Lower leg skin (tissue), 4 donors: ENCODE data around the gene PAK6. TPM values are rescaled to one million over a fixed set of nuclear protein-coding genes. Genes with fewer than 3 reads are reported as not detected.

Source experiments
- DNase-seq, 2 donors: peaks; one replicate each; pipeline ENCODE4 v3.0.0-alpha.2; 2019; ENCODE audit warnings: low spot score in 2 of 2
- H3K4me3 ChIP-seq: fragments of 200-600 bp; sonication (generic); 2 replicates; pipeline ENCODE4 v1.5.1; 2017; ENCODE audit warnings: mild to moderate bottlenecking, low read depth; ENCODE audit not compliant: poor library complexity, severe bottlenecking
- POLR2A ChIP-seq, 2 donors: fragments of 450-650 bp; IDR thresholded peaks; one replicate each; pipeline ENCODE4 v1.6.1; 2016 to 2017; ENCODE audit warnings: antibody characterized with exemption in 2 of 2, mild to moderate bottlenecking in 1 of 2, moderate library complexity in 1 of 2
- WGBS, 2 donors: methylation state at CpG; one replicate each; pipeline ENCODE4 v1.1.5; 2018; 5-methylcytosine and 5-hydroxymethylcytosine counted together
- intact Hi-C: fragments of 100-400 bp; cut with DNase I; formaldehyde crosslinking; loops from one replicate; pipeline ENCODE4 v1.15.0; 2023; ENCODE audit warnings: low total_unique reads
- total RNA-seq, 4 donors: library from RNA; depleted of rRNA; stranded (reverse); fragments of >200 nt; gene quantifications; one replicate each; pipeline ENCODE4 v1.1.0, GENCODE V29; 2016
- TF ChIP-seq, protein P1 (sequence below), 3 donors: fragments of 450-650 bp; IDR thresholded peaks; one replicate each; pipeline ENCODE4 v1.5.1; 2016; ENCODE audit warnings: antibody characterized with exemption in 3 of 3, mild to moderate bottlenecking in 3 of 3, moderate library complexity in 2 of 3

PAK6 gene
- total RNA-seq, 4 donors from 2014 or later: 48.3 to 83.9 (median 70.4) TPM

DNA sequence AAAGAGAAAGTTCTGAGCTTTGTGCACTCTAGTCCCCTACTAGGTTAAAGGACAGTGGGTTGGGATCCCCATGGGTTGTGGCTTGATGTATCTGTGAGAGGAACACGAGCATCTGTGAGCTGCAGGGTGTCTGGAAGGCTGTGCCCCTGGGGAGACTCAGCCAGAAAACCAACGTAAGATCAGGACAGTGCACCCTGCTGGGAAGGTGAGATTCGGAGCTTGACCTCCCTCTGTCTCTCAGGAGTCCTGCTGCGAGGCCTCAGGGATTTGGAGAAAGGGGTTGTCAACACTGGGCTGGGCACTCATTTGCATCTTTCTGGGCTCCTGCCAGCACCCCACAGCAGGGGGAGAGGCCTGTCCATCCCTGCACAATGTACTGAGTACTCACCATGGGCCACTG is 28.8 kb downstream of the PAK6 start:
- no peak overlapping the region for H3K4me3 ChIP-seq
- WGBS, 2 donors: 90 to 91% methylated on average over 4 of the region's 4 CpGs
- DNase-seq: no peak
- intact Hi-C loops: no loop called here
- TF ChIP-seq, protein P1, sequence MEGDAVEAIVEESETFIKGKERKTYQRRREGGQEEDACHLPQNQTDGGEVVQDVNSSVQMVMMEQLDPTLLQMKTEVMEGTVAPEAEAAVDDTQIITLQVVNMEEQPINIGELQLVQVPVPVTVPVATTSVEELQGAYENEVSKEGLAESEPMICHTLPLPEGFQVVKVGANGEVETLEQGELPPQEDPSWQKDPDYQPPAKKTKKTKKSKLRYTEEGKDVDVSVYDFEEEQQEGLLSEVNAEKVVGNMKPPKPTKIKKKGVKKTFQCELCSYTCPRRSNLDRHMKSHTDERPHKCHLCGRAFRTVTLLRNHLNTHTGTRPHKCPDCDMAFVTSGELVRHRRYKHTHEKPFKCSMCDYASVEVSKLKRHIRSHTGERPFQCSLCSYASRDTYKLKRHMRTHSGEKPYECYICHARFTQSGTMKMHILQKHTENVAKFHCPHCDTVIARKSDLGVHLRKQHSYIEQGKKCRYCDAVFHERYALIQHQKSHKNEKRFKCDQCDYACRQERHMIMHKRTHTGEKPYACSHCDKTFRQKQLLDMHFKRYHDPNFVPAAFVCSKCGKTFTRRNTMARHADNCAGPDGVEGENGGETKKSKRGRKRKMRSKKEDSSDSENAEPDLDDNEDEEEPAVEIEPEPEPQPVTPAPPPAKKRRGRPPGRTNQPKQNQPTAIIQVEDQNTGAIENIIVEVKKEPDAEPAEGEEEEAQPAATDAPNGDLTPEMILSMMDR (IDR thresholded peaks at IDR 0.05): no peak
- no peak for TF ChIP-seq POLR2A (IDR thresholded peaks at IDR 0.05)

DNA sequence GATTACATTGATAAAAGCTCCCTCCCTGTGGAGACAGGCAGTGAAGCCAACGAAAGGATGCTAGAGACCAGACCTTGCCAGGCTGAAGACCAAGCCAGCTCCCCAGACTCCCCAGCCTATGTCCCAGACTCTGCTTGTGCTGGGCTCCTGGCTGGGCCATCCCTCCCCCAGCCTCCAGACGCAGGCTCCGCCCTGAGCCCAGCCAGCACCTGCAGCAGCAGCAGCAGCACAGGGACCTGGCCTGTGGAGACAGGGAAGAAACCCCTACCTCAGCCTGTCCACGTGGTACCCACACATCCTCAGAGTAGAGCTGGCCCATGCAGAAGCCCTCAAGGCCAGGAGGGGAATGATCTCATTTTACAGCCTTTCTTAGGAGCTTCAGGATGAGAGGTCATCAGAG is 30.7 kb downstream of the PAK6 start:
- H3K4me3 ChIP-seq: no peak overlapping the region
- WGBS, 2 donors: 65 to 79% methylated on average over 3 to 4 of the region's 4 CpGs
- no peak for TF ChIP-seq POLR2A (IDR thresholded peaks at IDR 0.05)
- TF ChIP-seq, protein P1 (IDR thresholded peaks at IDR 0.05): no peak
- intact Hi-C loops: loop anchor here (5.0 kb wide), 1 partner anchor 52 kb away; no protein-coding TSS in a partner anchor
- DNase-seq: no peak

DNA sequence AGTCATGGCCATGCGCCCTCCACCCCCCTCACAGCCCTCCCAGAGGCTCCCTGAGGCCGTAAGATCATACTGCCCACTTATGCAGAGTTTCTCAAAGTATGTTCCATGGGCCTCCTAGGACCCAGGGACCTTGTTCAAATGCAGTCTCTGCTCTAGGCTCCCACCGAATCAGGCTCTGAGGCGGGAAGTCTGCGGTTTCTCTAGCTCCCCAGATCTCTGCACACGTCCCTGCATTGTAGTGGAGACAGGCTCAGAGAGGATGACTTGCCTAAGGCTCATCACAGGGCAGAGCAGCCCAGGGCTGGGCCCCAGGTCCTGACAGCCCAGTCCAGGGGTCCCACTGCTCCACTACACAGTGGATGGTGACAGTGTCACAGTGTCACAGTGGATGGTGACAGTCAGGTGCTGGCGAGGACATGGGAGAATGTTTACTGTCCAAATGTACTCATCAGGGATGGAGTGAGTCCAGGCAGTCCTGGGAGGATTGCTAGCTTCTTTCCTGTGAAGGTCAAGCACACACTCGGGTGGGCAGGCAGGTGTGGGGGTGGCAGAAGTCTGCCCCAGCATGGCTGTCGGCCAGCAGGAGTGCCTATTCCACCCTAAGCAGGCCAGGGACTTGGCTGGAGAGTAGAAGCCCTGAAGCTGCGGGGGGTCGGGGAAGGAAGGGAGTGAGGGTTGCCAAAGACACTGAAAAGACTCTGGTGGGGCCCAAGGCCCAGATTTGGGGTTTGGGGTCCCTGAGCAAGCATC is 31.6 kb downstream of the PAK6 start:
- intact Hi-C loops: loop anchor here (5.0 kb wide), 1 partner anchor 53 kb away; no protein-coding TSS in a partner anchor
- no peak for TF ChIP-seq POLR2A (IDR thresholded peaks at IDR 0.05)
- TF ChIP-seq, protein P1 (IDR thresholded peaks at IDR 0.05): no peak
- H3K4me3 ChIP-seq: no peak overlapping the region
- no peak for DNase-seq
- 73 to 78% methylated on average over 11 of the region's 11 CpGs for WGBS, 2 donors

DNA sequence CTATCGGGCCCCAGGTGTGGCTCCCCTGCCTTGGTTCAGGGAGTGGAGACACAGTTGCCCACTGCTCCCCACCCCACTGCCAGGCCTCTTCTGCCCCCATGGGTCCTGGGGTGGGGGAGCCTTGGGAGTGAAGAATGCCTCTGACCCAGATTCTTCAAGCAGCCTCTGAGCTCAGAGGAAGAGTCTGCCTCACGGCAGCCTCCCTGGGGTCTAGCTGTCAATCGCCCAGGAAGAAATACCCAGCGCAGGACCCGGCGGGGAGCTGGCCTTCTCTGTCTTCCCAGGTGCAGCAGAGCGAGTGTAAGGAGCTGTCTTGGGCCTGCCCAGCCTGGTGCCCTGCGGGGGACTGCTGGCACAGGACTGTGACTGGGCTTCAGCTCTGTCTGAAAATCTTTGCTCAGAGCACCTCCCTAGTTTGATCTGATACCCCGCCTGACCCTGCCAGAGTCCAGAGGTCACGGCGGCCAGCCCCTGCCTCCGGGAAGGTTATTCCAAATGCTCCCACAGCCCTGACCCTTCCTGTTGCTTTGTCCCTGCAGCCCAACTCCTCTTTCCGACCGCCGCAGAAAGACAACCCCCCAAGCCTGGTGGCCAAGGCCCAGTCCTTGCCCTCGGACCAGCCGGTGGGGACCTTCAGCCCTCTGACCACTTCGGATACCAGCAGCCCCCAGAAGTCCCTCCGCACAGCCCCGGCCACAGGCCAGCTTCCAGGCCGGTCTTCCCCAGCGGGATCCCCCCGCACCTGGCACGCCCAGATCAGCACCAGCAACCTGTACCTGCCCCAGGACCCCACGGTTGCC is 33.0 kb downstream of the PAK6 start:
- no peak for DNase-seq
- 87 to 95% methylated on average over 18 to 25 of the region's 25 CpGs for WGBS, 2 donors

DNA sequence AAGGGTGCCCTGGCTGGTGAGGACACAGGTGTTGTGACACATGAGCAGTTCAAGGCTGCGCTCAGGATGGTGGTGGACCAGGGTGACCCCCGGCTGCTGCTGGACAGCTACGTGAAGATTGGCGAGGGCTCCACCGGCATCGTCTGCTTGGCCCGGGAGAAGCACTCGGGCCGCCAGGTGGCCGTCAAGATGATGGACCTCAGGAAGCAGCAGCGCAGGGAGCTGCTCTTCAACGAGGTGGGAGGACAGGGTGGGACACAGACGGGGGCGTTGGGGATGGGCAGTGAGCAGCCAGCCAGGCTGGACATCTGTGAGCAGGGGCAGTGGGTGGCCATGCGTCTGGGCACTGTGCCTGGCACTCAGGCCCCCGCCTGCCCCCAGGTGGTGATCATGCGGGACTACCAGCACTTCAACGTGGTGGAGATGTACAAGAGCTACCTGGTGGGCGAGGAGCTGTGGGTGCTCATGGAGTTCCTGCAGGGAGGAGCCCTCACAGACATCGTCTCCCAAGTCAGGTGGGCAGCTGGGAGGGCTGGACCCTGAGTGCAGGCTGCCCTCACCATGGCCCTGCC is 33.7 kb downstream of the PAK6 start:
- no peak overlapping the region for H3K4me3 ChIP-seq
- DNase-seq: no peak
- 56 to 78% methylated on average over 7 to 20 of the region's 20 CpGs for whole genome bisulfite sequencing, 2 donors
- no peak for TF ChIP-seq POLR2A (IDR thresholded peaks at IDR 0.05)
- TF ChIP-seq, protein P1 (IDR thresholded peaks at IDR 0.05): no peak
- intact Hi-C loops: loop anchor here (5.0 kb wide), 1 partner anchor 55 kb away; no protein-coding TSS in a partner anchor

More for the DNA sequence above, 33.0 kb downstream of the PAK6 start:
- intact Hi-C loops: loop anchor here (5.0 kb wide), 1 partner anchor 55 kb away; no protein-coding TSS in a partner anchor
- H3K4me3 ChIP-seq: no peak overlapping the region
- TF ChIP-seq, protein P1 (IDR thresholded peaks at IDR 0.05): no peak
- no peak for TF ChIP-seq POLR2A (IDR thresholded peaks at IDR 0.05)
